ENCODE data around the gene CD59. TPM values are rescaled to one million over a fixed set of nuclear protein-coding genes. Genes with fewer than 3 reads are reported as not detected.

Gene CD59
- total and polyA plus RNA-seq, 2 of the 13 experiments (the other 11 are each of a cell fraction or from before 2014, with no cell fraction given), result 127 to 289 TPM

GRCh38 chr11:33699515-33700062 is 36.6 kb downstream of the CD59 start (continued):
- no peak for TF ChIP-seq ZNF18 (CRISPR knock-in tag; IDR thresholded peaks at IDR 0.05; ENCODE audit: insufficient replicate concordance)
- 0 out of 2 replicates have a peak, but pooled peaks have one; percentile 41 for TF ChIP-seq ZNF563 (CRISPR knock-in tag; IDR thresholded peaks at IDR 0.05)
- TF ChIP-seq ZNF552 (CRISPR knock-in tag; IDR thresholded peaks at IDR 0.05; ENCODE audit: borderline replicate concordance), result no peak
- no peak for TF ChIP-seq HCFC1 (IDR thresholded peaks at IDR 0.05; ENCODE audit: low read depth, low read length)
- TF ChIP-seq ZNF773 (CRISPR knock-in tag; IDR thresholded peaks at IDR 0.05; ENCODE audit: borderline replicate concordance), result no peak
- TF ChIP-seq ZNF75D (CRISPR knock-in tag; IDR thresholded peaks at IDR 0.05; ENCODE audit: borderline replicate concordance), result no peak
- TF ChIP-seq ZGPAT (CRISPR knock-in tag; IDR thresholded peaks at IDR 0.05), result peak; percentile 85; the same call in 1 of the 2 replicates
- TF ChIP-seq GMEB2 (CRISPR knock-in tag; IDR thresholded peaks at IDR 0.05; ENCODE audit: low read depth), result no peak
- TF ChIP-seq MTF1 (CRISPR knock-in tag; IDR thresholded peaks at IDR 0.05), result no peak
- TF ChIP-seq NR3C1 (CRISPR knock-in tag; IDR thresholded peaks at IDR 0.05), result no peak
- TF ChIP-seq ZNF230 (CRISPR knock-in tag; IDR thresholded peaks at IDR 0.05), result no peak
- TF ChIP-seq ZNF354B (CRISPR knock-in tag; IDR thresholded peaks at IDR 0.05), result peak; percentile 31; the same call in 1 of the 2 replicates
- no peak for TF ChIP-seq CENPBD1 (CRISPR knock-in tag; IDR thresholded peaks at IDR 0.05; ENCODE audit: borderline replicate concordance, low read depth)
- peak; percentile 13; the same call in 1 of the 2 replicates for TF ChIP-seq HNF1B (CRISPR knock-in tag; IDR thresholded peaks at IDR 0.05)
- TF ChIP-seq ZNF451 (CRISPR knock-in tag; IDR thresholded peaks at IDR 0.05), result no peak
- no peak; the same call in 1 of the 2 replicates for TF ChIP-seq ZNF124 (CRISPR knock-in tag; IDR thresholded peaks at IDR 0.05)
- 0 out of 2 replicates have a peak, but pooled peaks have one; percentile 7 for TF ChIP-seq ZNF136 (CRISPR knock-in tag; IDR thresholded peaks at IDR 0.05; ENCODE audit: low read depth)
- TF ChIP-seq BCLAF1 (IDR thresholded peaks at IDR 0.05), result no peak
- no peak for TF ChIP-seq ZBTB8A (CRISPR knock-in tag; IDR thresholded peaks at IDR 0.05; ENCODE audit: borderline replicate concordance, low read depth)
- 0 out of 2 replicates have a peak, but pooled peaks have one; percentile 32 for TF ChIP-seq ZNF333 (CRISPR knock-in tag; IDR thresholded peaks at IDR 0.05; ENCODE audit: borderline replicate concordance)

Measured in HepG2 (cell line).